ENCODE data around the gene ZNF226. TPM values are rescaled to one million over a fixed set of nuclear protein-coding genes. Genes with fewer than 3 reads are reported as not detected.

ZNF226 gene
- total RNA-seq, 2 experiments from 2014 or later, result 13.1 to 15.2 TPM

Other genes with a start within 250 kb of the ZNF226 start
- 10 to 100 TPM; 17.1 to 17.9 TPM for gene ZNF45, start 229.8 kb upstream of the ZNF226 start, total RNA-seq
- gene ZNF221, start 213.9 kb upstream of the ZNF226 start, total RNA-seq, result 1 to 10 TPM; 2.1 to 2.5 TPM
- 1 to 10 TPM; 7.1 to 7.3 TPM for gene ZNF155, start 180.9 kb upstream of the ZNF226 start, total RNA-seq
- gene ZNF230, start 162.1 kb upstream of the ZNF226 start, total RNA-seq, result 1 to 10 TPM; 4.8 to 5.1 TPM
- 1 to 10 TPM; 2.3 to 3.0 TPM for gene ZNF222, start 139.7 kb upstream of the ZNF226 start, total RNA-seq
- gene ZNF223, start 113.1 kb upstream of the ZNF226 start, total RNA-seq, result under 1 TPM; 0.19 to 0.20 TPM
- gene ZNF284, start 92.9 kb upstream of the ZNF226 start, total RNA-seq, result 1 to 10 TPM; 2.2 to 2.4 TPM
- gene ZNF224, start 70.7 kb upstream of the ZNF226 start, total RNA-seq, result 10 to 100 TPM; 28.7 to 32.6 TPM
- 1 to 10 TPM; 4.2 to 6.2 TPM for gene ZNF225, start 51.7 kb upstream of the ZNF226 start, total RNA-seq
- 10 to 100 TPM; 10.1 to 12.2 TPM for gene ZNF234, start 23.5 kb upstream of the ZNF226 start, total RNA-seq
- 10 to 100 TPM; 28.6 to 29.4 TPM for gene ZNF227, start 47.4 kb downstream of the ZNF226 start, total RNA-seq
- under 1 TPM; 0.23 to 0.91 TPM for gene ZNF233, start 94.8 kb downstream of the ZNF226 start, total RNA-seq
- 1 to 10 TPM; 6.8 to 7.1 TPM for gene ZNF235, start 139.9 kb downstream of the ZNF226 start, total RNA-seq
- not detected for gene ZNF112, start 191.6 kb downstream of the ZNF226 start, total RNA-seq
- gene ZNF285, start 236.5 kb downstream of the ZNF226 start, total RNA-seq, result 1 to 10 TPM; 1.2 to 1.3 TPM

Measured in activated CD8-positive, alpha-beta memory T cell treated with anti-CD3 and anti-CD28 coated beads, Interleukin-2, amount 10 ng/mL, durations not matched to agents 7 days and 5 days (primary cell).